Left colon (tissue), 2 donors: ENCODE data around the gene PLK5. TPM values are rescaled to one million over a fixed set of nuclear protein-coding genes. Genes with fewer than 3 reads are reported as not detected.
"Not testable (repeated sequence)": the region's sequence is repeated elsewhere in the genome, so short reads cannot be mapped to it uniquely, and the experiment has no call there.

Source experiments
- ATAC-seq: fragments of 200-7000 bp; cut with Tn5 transposase; one replicate; pipeline ENCODE4 v1.9.1; 2020; ENCODE audit warnings: mild to moderate bottlenecking, moderate library complexity
- DNase-seq, 2 donors: peaks; one replicate each; pipeline ENCODE4 v3.0.0-alpha.2; 2020
- intact Hi-C, 2 donors: fragments of 100-400 bp; cut with DNase I in 1 of 2; cut with micrococcal nuclease in 1 of 2; formaldehyde crosslinking; loops; one replicate each; pipeline versions ENCODE4 v1.11.2 to v1.14.0; 2022; cut with DNase I, micrococcal nuclease
- total RNA-seq, 2 donors: library from RNA; stranded (reverse); fragmentation: NEBNext Ultra II Directional; extraction: Animal tissue kit (Norgen Biotek cat#: 25700); gene quantifications; one replicate each; pipeline ENCODE4 v1.2.1, GENCODE V29; 2021
- donor health status: DM: no; HTN: no; CAD: no.
- donor health status: DM: yes; HTN: yes; CAD: no.

Gene PLK5
- total RNA-seq, 2 donors from 2014 or later: not detected

DNA sequence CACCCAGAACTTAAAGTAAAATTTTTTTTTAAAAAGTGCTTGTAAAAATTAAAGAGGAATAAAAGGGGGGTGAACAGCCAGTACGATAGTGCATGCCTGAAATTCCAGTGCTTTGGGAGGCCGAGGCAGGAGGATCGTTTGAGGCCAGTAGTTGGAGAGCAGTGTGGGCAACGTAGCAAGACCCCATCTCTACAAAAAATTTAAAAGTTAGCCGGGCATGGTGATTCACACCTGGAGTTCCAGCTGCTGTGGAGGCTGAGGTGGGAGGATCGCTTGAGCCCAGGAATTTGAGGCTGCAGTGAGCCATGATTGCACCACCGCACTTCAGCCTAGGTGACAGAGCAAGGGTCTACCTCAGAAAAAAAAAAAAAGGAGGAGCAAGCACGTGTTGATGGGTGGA lies 18.9 kb upstream of the PLK5 start:
- intact Hi-C loops: no loop called here
- ATAC-seq (no peak), DNase-seq (no peak)

DNA sequence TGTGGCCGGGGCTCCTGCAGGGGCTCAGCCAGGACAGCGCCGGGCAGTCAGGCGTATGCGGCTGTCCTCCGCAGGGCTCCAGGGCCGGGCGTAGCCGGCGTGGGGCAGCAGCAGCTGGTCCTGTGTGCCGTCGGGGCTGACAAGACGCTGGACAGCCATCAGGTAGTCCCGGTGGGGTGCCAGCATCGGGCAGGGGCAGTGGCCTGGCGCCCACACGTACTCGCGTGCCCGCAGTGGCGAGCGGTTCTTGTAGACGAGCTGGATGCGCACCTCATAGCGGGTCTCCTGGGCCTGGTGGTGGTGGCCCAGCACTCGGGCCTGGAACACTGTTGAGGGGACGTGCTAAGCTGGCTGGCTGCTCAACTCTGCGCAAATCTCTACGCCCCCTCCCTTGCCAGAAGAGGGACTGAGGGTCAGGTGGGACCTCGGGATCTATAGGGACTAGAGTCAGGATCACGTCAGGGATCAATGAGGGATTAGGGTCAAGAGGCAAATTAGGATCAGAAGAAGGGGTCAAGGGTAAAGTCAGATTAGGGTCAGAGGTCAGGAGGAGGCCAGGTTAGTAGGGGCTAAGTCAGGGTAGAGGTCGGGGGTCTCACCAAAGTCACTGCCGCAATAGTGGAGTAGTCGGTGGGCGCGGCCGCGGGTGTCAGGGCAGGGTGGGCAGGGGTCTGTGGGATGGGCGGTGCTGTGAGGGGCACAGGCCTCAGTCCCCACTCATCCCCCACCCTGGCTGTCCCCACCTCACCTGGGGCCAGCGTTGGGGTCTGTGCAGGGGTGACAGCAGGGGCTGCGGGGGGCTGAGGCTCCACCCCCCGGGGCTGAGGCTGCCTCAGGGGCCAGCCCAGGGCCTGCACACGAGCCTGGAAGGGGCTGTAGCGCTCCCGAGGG lies 17.6 kb upstream of the PLK5 start:
- DNase-seq: no peak
- intact Hi-C loops: no loop called here

DNA sequence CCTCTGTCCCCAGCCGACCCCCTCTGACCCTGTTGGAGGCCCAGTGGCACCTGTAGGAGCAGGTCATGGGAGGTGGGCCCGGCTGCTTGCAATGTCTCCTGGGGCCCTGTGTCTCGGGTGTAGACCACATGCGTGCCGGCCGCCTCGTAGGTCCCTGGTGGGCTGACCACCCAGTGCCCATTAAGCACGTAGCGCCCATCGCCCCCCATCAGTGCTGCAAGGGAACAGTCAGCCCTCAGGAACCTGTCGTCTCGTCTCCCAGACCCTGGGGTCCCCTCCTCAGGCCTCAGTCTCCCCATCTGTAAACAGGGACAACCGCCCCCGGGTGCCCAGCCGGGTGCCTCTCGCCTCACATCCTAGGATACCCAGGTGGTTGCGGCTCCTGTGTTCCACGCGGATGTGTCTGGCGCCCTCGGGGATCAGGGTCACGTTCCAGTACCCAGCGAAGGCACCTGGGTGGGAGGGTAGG lies 16.7 kb upstream of the PLK5 start:
- ATAC-seq: no peak
- peak in 1 of 2 donors; percentile 26 for DNase-seq
- intact Hi-C loops: no loop called here

More for the DNA sequence above, 17.6 kb upstream of the PLK5 start:
- ATAC-seq: no peak

DNA sequence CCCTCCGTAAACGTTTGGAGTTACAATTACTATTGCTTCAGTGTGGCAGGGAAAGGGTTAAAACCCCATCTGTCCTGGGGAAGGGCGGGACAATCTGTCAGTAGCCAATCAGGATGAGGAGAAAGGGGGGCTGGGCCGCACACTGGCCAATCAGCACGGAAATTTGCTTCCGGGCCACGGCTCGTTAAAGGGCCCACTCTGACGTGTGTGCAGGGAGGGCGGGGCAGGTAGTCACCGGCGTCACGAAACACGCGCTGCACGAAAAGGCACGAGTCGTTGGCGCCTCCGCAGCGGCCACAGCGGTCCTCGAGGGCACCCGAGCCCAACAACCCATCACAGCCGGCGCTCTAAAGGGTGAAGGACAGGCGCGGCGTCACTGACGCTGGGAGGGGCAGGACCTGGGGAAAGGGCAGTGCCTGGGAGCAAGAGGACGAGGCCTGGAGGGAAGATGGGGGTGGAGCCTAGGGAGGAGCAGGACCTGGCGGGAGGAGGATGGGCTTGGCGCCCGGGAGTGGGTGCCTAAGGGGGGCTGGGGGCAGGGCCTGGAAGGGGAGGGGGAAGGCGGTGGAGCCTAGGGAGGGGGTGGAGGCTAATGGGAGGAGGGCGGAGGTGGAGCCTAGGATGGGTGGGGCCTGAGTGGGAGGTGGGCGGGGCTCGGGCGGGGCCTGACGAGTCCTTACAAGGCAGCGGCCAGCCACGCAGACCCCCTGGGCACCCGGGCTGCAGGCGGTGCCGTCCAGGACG lies 15.9 kb upstream of the PLK5 start:
- intact Hi-C loops: no loop called here
- ATAC-seq: peak; percentile 84
- peak; percentile 91 to 93 for DNase-seq

DNA sequence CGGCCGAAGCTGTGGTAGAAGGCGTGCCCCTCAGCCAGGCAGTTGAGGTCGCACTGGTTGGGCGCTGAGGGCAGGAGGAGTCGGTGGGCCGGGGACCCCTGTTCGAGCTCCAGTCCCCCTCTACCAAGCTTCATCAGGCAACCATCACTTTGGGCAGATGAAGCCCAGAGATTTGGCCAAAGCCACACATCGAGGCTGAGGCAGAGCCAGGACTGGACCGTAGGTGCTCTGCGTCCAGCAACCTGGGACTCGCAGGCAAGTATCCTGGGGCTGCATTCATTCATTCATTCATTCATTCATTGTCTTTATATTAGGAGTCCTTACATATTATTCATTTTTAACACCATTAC lies 15.4 kb upstream of the PLK5 start:
- no peak for ATAC-seq
- intact Hi-C loops: no loop called here
- no peak for DNase-seq

DNA sequence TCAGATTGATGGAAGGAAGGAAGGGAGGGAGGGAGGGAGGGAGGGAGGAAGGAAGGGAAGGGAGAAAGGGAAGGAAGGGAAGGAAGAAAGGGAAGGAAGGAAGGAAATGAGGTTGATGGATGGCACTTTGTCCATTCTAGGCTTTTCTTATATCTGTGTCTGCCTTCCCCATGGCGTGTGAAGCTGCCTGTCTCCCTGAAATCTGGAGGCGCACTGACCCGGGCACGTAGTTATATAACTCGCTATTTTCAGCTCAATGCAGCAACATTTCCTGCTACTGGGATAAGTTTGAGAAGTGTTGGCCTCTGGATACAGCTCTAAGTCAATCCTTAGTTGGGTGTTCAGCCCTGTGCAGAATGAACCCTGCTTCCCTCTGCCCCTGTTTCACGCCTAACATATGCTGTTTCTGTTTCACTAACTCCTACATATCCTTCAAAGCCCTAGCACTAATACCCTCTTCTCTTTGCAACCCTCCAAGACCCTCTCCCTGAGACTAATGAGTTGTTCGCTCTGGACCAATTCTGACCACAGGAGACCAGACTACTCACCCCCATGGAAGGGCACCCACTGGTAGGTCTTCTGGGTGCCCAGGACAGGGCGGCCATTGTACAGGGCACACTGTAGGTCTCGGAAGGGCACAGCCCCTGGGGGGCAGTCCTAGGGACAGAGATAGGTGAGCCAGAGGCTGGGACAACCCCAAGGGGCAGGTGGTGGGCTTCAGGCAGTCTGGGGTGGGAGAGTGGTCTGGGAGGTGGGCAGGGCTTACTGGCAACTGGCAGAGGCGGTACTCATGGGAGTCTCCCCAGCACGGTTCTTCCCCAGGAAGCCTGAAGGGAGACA lies 14.1 kb upstream of the PLK5 start:
- DNase-seq (no peak), ATAC-seq (no peak)
- intact Hi-C loops: no loop called here

DNA sequence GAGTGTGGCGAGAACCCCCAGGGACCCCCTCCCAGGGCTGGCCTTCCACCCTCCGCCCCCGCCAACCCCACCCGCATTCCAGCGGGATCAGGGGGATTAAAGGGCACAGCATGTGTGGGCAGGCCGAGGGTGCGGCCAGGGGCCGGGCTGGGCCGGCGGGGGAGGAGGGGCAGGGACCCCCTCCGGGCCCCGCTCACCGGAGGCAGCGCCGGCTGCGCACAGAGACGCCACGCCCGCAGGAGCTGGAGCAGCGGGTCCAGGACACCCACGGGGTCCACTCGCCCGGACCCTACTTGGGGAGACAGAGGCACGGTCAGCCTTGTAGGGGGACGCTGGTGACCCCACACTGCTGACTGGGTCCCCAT lies 13.5 kb upstream of the PLK5 start:
- intact Hi-C loops: no loop called here
- DNase-seq (no peak), ATAC-seq (no peak)

DNA sequence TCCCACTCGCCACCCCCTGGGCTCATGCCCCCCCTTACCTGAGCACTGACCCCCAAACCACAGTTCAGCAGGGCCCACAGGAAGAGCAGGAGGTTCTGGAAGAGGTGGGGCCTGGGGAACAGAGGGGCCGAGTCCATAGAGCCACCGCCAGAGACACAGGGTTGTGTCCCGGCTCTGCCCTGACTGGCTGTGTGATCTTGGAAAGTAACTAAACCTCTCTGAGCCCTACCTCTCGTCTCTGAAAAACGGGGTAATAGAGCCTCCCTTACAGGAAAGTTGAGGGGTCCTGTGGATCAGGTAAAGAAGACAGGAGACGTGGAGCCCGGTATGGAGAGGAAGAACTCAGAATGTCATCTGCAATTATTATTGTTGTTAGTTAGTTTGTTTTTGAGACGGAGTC lies 13.1 kb upstream of the PLK5 start:
- DNase-seq: no peak
- intact Hi-C loops: no loop called here
- no peak for ATAC-seq

DNA sequence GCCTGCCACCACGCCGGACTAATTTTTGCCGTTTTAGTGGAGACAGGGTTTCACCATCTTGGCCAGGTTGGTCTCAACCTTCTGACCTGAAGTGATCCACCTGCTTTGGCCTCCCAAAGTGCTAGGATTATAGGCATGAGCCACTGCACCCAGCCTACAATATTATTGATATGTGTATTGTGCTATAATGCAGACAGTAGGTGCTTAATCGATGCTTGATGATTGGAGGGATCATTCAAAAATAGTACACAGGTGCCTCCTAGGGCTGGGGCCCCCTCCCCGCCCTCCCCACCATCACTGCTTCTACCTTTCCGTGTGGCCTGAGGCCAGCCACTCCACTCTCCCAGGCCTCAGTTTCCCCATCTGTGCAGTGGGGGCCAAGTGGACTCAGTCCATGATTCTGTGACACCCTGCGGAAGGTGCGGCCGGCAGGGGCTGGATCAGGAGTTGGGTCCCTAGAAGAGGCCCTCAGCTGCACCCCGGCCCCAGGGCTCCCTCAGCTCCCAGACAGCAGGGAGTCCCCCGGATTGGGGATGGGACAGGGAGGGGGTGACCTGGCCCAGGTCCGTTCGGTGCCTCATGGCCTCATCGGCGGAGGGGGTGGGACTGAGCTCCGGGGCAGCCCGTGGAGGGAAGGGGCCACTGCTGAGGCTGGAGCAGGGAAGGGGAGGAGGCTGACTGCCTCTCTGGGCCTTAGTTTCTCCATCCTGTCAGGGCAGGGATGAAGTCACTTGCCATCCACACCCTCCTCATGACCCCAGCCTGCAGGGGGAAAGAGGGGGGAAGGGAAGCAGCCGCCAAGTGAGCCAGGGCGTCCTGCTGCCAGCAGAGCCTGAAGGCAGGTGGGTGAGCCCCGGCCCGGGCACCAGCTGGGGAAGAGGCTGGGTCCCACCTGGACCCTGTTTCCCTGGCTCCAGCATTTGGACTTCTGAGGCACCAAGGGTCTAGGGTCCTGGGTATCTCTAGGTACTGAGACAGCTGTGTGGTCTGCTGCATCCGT lies 12.3 kb upstream of the PLK5 start:
- ATAC-seq (no peak), DNase-seq (no peak)
- intact Hi-C loops: no loop called here

DNA sequence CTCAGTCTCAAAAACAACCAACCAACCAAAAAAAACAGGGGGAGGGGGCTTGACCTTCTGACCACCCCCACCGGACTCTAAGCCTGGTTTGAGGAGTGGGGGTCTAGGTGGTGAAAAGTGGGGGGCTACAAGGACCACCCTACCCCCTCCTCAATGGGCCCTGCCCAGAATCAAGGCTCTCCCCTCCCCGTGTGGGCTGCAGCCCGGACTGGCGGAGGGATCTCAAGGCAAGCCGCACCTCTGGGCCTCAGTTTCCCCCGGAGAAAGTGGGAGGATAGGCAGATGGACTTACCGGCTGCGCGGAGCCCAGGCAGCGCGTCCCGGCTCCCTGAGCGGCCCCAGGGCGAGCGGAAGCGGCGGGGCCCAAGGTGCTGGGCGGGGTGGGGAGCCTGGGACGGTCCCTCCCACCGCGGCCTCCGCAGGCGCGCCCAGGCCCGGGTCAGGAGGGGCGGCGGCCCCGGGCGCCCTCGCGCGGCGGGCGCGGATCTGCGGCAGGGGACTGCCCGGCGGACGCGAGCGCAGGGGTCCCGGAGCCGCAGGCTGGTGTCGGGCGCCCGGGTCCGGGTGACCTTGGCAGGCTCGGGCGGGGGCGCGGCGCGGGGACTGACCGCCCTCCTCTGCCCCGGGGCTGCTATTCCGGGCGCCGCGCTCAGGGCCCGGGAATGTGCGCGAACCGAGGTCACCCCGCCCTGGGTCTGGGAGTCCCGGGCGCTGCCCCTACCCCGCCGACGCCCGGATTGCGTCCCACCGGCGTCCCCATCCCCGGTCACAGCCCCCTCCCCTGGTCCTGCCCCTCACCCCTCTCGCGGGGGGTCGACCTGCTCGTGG lies 11.0 kb upstream of the PLK5 start, which contains the start of gene ADAMTSL5:
Gene ADAMTSL5 (minus strand): TSS at position 349 of the 828 bp plus-strand sequence. CDS start 2,076 bp downstream, outside the sequence.
- DNase-seq (peak; percentile 58 to 81), ATAC-seq (peak; percentile 75)
- intact Hi-C loops: no loop called here

DNA sequence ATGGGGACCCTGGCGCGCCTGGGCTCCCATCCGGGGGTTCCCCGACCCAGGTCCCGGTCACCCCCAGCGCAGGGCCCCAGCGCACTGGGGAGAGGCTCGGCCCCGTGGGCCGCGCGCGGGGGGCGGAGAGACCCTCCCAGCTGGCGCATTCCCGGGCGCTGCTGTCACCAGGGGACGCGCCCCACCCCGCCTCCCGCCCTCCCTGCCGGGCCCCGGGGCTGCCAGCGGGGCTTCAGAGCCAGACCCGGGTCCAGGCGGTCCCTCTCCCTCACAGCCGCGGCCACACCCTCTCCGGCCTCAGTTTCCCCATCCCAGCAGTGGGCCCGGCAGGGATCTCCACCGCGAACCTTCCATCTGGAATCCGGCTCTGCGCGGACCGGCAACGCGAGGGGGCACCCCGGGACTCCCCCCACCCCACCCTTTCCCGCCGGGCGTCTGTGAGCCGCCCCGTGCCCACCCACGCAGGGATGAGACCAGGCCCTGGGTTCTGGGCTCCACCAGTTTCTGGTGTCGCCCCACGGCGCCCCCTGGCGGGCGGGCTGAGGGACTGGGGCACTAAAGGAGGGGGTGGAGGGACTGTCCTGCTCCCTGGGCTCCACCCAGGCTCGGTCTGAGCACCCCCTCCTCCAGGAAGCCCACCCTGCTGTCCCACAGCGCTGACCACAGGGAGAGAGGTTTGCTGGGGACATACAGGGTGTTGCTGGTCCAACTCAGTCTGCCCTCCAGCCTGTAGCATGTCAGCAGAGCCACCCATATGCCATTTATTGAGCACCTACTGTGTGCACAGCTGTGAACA lies 10.2 kb upstream of the PLK5 start:
- intact Hi-C loops: no loop called here
- DNase-seq (peak; percentile 47 to 58), ATAC-seq (peak; percentile 71)

DNA sequence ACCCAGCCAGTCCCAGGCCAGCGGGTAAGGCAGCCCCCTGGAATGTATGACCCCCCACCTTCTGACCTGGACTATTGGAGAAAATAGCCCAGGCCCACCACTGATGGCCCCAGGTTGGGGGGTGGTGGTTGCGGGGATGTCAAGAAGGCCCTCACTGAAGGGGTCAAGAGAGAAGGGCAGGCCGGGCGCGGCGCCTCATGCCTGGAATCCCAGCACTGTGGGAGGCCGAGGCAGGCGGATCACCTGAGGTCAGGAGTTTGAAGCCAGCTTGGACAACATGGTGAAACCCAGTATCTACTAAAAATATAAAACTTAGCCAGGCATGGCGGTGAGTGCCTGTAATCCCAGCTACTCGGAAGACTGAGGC lies 9.6 kb upstream of the PLK5 start:
- no peak for DNase-seq
- intact Hi-C loops: no loop called here

DNA sequence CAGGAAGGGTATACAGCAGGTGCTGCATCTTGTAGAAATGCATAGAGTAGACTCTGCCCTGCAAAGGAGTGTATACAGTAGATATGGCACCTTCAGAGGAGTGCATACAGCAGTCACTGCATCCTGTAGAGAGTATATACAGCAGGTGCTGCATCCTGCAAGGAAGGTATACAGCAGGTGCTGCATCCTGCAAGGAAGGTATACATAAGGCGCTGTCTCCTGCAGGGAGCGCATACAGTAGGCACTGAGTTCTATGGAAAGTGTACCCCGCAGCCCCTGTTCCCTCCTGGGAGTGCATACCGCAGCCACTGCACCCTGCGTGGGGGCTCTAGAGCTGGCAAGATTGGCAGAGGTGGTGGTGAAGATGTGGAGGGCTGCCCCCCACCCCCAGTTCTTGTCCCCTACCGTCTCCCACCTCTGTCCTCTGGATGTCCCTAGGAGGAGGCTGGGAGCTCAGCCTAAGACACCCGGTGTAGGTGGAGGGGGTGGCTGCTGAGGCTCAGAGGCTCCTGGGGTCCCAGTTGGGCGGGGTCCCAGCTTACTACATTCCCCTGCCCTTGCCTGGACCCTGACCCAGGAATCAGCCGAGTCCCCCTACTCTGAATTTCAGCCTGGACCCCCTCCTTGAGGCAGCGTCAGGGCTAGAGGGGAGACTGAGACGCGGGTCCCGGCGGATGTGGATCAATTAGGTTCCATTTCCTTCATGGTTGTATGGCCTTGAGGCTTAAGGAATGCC lies 8.7 kb upstream of the PLK5 start:
- intact Hi-C loops: no loop called here
- ATAC-seq: no peak
- no peak for DNase-seq

More for the DNA sequence above, 9.6 kb upstream of the PLK5 start:
- ATAC-seq: no peak

DNA sequence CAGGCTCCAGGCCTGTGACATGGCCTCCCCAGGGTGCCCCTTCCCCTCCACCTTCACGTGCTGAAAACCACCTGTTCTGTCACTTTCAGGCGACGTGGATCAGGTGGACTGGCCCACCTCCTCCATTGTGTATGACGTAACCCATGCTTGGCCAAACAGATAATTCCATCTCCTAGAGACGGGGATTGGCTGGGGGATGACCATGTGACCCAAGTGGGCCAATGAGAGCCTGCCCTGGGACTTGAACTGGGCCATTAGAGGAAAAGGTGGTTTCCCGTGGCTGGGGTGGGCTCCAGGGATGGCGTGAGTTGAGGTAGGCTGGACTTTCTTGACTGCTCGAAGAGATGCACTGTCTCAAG lies 7.5 kb upstream of the PLK5 start:
- ATAC-seq (no peak), DNase-seq (no peak)
- intact Hi-C loops: no loop called here

DNA sequence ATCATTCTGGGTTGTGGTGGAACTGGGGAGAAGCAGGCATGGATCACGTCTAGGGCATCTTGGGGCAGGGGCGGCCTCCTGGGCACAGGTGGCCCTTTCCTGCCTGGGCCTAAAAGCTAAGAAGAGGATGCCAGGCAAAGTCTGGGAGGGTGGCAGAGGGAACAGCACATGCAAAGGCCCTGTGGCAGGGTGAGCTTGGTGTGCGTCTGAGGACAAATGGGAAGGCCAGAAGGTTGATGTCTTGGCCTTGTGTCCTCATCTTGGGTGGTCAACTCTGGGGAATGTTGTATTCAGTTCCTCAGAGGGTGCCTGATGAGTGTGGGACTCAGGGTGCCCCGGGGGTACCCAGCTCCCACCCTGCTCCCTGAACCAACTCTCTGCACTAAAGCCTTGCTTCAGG lies 5.4 kb upstream of the PLK5 start:
- no peak for DNase-seq
- ATAC-seq: no peak
- intact Hi-C loops: no loop called here

DNA sequence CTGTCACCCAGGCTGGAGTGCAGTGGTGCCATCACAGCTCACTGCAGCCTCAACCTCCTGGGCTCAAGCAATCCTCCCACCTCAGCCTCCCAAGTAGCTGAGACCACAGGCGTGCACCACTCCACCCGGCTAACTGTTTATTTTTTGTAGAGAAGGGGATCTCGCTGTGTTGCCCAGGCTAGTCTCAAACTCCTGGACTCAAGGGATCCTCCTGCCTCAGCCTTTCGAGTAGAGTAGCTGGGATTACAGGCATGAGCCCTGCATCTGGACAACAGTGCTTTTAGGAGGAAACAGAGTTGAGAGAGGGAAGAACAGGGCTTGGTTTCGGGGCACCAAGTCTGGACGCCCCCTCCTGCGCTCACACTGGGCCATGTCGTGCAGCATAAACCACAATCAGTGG lies 4.1 kb upstream of the PLK5 start:
- intact Hi-C loops, DNase-seq, ATAC-seq: not testable (repeated sequence)
